ENCODE data around the gene PPM1L. TPM values are rescaled to one million over a fixed set of nuclear protein-coding genes. Genes with fewer than 3 reads are reported as not detected.
A peak's percentile ranks its signal among the peaks of the same experiment; 100 is the strongest.

The PPM1L gene
- total RNA-seq, 1 donor from 2014 or later, result 14.9 TPM

GRCh38 chr3:160911411-160911810 lies 155.4 kb downstream of the PPM1L start:
- no peaks in the 10 kb centered on the region for H3K27me3 ChIP-seq (ENCODE audit: low read depth)
- H3K36me3 ChIP-seq, result no peaks in the 10 kb centered on the region
- ATAC-seq, result no peak
- H3K27ac ChIP-seq, result no peak overlapping the region
- no peak overlapping the region for H3K4me3 ChIP-seq
- intact Hi-C loops (cut with DNase I), result no loop called here
- no peaks in the 10 kb centered on the region for H3K4me1 ChIP-seq
- no peak for DNase-seq
- no peaks in the 10 kb centered on the region for H3K9me3 ChIP-seq
- TF ChIP-seq, protein P1, sequence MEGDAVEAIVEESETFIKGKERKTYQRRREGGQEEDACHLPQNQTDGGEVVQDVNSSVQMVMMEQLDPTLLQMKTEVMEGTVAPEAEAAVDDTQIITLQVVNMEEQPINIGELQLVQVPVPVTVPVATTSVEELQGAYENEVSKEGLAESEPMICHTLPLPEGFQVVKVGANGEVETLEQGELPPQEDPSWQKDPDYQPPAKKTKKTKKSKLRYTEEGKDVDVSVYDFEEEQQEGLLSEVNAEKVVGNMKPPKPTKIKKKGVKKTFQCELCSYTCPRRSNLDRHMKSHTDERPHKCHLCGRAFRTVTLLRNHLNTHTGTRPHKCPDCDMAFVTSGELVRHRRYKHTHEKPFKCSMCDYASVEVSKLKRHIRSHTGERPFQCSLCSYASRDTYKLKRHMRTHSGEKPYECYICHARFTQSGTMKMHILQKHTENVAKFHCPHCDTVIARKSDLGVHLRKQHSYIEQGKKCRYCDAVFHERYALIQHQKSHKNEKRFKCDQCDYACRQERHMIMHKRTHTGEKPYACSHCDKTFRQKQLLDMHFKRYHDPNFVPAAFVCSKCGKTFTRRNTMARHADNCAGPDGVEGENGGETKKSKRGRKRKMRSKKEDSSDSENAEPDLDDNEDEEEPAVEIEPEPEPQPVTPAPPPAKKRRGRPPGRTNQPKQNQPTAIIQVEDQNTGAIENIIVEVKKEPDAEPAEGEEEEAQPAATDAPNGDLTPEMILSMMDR (IDR thresholded peaks at IDR 0.05), result no peak

DNA sequence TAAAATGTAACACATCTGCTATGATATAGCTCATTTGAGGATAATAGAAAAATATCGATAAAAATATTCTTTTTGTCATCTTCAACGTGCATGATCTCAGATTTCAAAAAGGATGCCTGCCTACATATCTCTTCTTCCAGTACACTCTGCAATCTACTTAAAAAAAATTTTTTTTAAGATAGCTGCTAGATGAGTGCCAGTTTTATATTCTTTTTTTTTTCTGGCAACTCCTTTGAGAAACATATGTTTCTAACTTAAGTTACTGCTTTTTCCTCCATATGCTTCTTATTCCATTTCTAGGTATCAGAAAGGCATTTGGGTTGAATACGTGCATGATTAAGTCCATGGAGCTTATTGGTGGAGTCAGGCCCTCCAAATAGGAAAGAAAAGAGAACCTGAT lies 160.4 kb downstream of the PPM1L start:
- Histone ChIP-seq H3K4me1 (no peaks in the 10 kb centered on the region), H3K4me3 (no peak overlapping the region), H3K36me3 (no peaks in the 10 kb centered on the region), H3K9me3 (no peaks in the 10 kb centered on the region), H3K27me3 (ENCODE audit: low read depth) (no peaks in the 10 kb centered on the region), H3K27ac (no peak overlapping the region)
- intact Hi-C loops (cut with DNase I), result no loop called here
- no peak for DNase-seq
- TF ChIP-seq, protein P1 (IDR thresholded peaks at IDR 0.05), result no peak
- ATAC-seq, result no peak

- H3K36me3 ChIP-seq, result no peaks in the 10 kb centered on the region
- intact Hi-C loops (cut with DNase I), result no loop called here
- H3K27ac ChIP-seq, result no peak overlapping the region
- H3K4me1 ChIP-seq, result no peaks in the 10 kb centered on the region
- DNase-seq (no peak), ATAC-seq (peak in 1 of 2 donors; percentile 16)
- no peaks in the 10 kb centered on the region for H3K27me3 ChIP-seq (ENCODE audit: low read depth)
- H3K4me3 ChIP-seq, result no peak overlapping the region
- H3K9me3 ChIP-seq, result no peaks in the 10 kb centered on the region
- TF ChIP-seq, protein P1 (IDR thresholded peaks at IDR 0.05), result no peak
Observed at GRCh38 chr3:160919942-160920341, 163.9 kb downstream of the PPM1L start.

DNA sequence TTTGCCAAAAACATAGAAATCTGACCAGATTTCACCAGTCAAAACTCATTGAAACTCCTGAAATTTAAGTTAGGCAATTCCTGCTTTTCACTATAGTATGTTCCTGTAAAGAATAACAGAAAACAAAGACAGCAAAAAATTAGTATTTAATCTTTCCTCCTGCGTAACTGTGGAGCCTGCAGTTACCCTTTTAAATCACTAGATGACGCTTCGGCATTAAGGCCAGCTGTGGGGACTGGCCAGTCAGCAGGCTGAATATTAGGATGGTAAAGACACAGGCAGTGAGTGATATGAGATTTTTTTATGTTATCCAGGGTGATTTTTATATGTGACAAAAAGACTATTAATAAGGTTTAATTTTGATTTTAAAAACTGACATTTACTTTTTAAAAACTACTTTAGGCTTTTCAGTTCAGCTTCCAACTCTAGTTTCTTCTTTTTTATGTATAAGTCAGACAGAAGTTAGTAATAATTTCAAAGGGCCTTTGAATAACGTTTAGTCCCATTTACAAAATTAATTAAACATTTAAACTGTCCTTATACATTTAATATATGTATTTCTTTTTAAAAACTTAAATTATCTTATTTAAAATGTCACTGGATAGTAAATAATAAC lies 165.1 kb downstream of the PPM1L start:
- peak; percentile 59 to 75 for ATAC-seq

DNA sequence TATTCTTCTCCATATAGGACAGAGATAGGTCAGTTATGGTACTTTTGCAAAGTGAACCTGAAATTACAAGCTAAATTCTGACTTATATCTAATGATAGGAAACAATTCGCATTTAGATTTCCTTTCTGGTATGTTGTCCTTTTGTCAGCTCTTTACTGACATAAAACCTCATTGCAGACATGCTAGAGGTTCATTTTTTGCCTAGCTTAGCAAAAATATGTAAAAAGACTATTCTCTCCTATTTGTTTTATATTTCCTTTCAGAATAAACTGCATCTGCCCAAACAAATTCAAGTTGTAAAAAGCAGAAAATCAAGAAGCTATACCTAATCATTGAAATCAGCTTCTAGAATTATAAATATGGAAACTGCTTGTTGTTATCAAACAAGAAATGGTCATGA lies 168.7 kb downstream of the PPM1L start:
- TF ChIP-seq, protein P1 (IDR thresholded peaks at IDR 0.05), result no peak
- Histone ChIP-seq H3K36me3 (no peaks in the 10 kb centered on the region), H3K4me3 (no peak overlapping the region), H3K27ac (no peak overlapping the region), H3K27me3 (ENCODE audit: low read depth) (no peaks in the 10 kb centered on the region), H3K4me1 (no peaks in the 10 kb centered on the region), H3K9me3 (no peaks in the 10 kb centered on the region)
- intact Hi-C loops (cut with DNase I), result no loop called here
- ATAC-seq (no peak), DNase-seq (no peak)

More for the DNA sequence above, 165.1 kb downstream of the PPM1L start:
- Histone ChIP-seq H3K36me3 (no peaks in the 10 kb centered on the region), H3K4me3 (no peak overlapping the region), H3K4me1 (no peaks in the 10 kb centered on the region), H3K9me3 (no peaks in the 10 kb centered on the region), H3K27ac (no peak overlapping the region), H3K27me3 (ENCODE audit: low read depth) (no peaks in the 10 kb centered on the region)
- DNase-seq, result no peak
- TF ChIP-seq, protein P1 (IDR thresholded peaks at IDR 0.05), result peak; percentile 80
- intact Hi-C loops (cut with DNase I), result no loop called here
